GM10266 (cell line): ENCODE measurements around the gene OGG1.

ENCODE experiments used
- DNase-seq: peaks from one replicate; pipeline ENCODE4 v3.0.0; 2012; ENCODE audit errors: extremely low spot score
- TF ChIP-seq, protein P1 (sequence below): IDR thresholded peaks from 2 replicates; pipeline ENCODE4 v1.5.1; 2012; ENCODE audit warnings: mild to moderate bottlenecking, low read depth; ENCODE audit not compliant: control insufficient read depth, insufficient read depth; ENCODE audit errors: missing control alignments

Gene OGG1

DNA sequence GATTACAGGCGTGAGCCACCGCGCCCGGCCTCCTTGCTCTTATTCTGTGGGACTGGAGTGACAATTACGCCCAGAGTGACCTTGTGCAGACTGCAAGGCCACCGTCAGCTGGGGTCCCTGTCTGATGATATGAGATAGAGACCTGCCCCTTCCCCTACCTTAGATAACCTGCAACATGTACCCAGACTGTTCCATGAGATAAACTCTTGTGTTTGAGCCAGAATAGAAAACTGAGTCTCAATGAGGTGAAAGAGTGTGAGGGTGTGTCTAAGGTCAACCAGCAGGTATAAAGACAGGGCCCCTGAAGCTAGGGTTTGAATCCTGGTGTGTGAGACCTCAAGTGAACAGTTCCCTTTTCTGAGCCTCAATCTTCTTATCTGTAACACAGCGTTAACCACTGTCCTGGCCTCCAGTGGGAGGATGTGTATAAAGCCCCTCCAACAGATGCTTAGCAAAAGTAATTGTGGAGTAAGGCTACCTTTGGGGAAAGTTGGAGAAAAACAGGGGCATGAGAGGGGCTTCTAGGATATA lies 36.5 kb downstream of the OGG1 start:
- TF ChIP-seq, protein P1, sequence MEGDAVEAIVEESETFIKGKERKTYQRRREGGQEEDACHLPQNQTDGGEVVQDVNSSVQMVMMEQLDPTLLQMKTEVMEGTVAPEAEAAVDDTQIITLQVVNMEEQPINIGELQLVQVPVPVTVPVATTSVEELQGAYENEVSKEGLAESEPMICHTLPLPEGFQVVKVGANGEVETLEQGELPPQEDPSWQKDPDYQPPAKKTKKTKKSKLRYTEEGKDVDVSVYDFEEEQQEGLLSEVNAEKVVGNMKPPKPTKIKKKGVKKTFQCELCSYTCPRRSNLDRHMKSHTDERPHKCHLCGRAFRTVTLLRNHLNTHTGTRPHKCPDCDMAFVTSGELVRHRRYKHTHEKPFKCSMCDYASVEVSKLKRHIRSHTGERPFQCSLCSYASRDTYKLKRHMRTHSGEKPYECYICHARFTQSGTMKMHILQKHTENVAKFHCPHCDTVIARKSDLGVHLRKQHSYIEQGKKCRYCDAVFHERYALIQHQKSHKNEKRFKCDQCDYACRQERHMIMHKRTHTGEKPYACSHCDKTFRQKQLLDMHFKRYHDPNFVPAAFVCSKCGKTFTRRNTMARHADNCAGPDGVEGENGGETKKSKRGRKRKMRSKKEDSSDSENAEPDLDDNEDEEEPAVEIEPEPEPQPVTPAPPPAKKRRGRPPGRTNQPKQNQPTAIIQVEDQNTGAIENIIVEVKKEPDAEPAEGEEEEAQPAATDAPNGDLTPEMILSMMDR = no peak
- DNase-seq = no peak

DNA sequence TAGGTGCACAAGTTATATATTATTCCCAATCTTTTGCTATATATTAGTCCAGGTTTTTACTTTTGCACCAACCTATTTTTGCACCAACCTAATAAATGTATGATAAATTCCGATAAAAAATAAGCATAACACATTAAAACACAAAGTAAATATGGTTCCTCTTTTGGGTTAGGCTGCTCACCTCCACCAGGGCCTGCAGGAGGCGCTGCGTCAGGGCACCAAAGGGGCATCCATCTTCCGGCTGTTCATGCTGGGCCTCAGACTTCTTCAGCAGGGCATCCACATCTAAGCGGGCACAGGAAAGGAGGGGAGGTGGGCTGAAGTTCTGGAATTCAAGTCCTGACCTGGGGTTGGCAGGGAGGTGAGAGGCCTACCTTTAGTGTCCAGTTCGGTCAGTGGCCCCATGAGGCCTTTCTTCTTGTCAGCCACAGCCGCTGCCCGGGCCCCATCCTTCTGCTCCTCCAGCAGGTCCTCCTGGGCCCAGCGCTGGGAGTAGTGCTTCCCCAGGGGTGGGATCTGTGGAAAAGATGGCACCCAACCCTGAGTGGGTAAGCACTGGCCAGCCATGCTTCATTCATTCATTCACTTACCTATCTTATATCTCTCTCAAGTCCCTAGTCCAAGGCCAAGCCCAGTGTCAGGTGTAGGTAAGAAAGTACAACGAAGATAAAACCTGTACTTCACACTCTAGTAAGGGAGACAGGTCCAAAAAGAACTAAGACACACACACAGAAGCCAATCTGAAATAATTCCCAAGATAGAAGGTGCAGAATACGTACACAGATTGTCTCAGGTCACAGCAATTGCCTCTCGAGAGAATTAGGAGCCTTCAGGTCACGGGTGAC lies 37.3 kb downstream of the OGG1 start:
- TF ChIP-seq, protein P1 = peak; percentile 36
- no peak for DNase-seq

DNA sequence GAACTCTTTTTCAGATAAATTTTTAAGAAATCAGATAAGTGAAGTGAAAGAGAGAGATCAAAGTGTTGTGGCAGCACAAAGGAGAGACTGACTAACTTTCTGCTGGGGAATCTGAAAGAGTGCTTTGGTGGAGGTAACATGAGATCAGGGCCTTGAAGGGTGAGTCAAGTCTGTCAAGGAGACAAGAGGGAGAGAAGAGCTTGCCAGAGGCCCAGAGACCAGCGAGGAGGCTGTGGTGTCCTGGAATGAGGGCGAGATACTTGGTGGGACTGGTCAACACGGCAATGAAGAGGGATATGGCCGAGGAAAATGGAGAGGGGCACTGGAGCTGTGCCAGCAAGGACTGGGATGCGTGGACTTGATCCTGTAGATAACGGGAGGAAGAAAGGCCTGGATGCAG lies 38.0 kb downstream of the OGG1 start:
- TF ChIP-seq, protein P1 = no peak
- no peak for DNase-seq

DNA sequence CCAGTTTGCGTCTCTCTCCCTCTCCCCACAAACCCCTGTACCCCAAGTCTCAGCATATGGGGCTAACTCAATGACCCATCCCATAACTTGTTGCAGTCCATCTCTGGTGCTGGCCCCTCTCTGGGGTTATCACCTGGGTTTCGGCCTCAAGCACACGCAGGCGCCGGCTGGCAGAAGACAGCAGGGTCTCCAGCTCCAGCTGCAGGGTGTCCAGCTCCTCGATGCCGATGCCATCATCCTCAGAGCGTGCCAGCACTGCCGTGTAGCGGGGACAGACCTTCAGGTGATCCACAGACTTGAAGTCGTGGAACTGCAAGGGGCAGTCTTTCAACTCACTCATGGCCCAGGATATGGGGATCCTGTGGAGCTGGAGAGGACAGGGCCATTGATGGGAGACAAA lies 41.4 kb downstream of the OGG1 start:
- TF ChIP-seq, protein P1 = no peak
- DNase-seq = no peak

DNA sequence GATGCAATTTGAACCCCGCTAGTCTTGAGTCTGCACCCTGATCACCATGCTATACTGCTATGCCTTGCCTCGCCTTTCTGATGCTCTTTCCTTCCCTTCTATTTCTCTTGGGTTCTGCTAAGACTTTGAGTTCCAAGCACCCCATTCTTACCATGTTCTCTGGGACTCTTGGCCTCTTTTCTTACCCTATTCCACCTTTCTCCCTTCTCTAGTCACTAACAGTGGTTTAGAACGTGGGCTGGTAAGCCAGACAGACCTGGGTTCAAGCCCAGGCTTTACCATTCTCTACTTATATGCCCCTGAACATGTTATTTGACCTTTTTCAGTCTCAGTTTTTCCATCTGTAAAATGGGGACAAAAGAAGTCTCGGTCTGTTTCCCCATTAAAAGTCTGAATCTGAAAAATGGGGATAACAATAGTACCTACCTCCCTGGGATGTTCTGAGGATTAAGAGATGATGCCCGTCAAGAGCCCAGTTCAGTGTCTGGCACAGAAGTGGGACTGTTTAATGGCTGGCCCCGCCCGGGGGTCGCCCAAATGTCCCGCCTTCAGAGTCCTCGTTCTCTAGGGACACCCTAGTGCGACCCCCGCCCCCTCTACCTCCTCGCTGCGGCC lies 42.1 kb downstream of the OGG1 start:
- TF ChIP-seq, protein P1 = no peak
- no peak for DNase-seq

DNA sequence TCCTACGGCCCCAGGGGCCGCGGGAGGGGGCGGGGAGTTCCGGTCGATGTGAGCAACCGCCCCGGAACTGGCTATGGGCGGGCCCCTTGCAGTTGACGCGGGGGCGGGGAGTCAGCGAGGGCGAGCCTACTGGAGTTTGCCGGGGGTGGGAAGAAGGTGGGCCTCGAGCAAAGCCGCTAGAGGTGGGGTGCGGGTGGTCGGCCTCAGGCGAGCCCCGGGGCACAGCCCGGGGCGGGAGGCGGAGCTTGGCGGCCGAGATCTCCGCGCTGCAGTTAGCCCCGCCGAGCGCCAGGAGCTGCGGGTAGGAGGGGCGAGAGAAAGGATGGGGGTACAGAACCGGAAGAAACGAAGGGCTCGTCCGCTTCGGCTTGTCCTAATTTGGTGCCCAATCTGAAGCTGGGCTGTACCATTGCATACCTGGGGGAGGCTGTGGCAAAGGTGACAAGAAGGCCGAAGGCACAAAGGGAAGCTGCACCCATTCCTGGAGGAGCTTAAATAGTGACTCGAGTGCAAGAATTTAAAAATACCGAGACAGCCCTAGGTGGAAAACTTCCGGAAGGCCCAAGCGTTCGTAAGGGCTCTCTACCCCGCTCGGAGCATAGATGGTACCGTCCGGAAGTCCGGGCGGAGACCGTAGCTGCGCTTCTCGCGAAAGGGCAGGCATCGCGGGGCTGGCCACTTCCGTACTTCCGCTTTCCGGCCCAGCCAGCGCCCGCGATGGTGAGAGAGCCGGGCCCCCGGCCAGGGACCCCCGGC lies 42.8 kb downstream of the OGG1 start, which contains the start of the genes ARPC4 and TADA3:
TSS of gene ARPC4 (plus strand) at position 678 of the 756 bp plus-strand sequence. CDS start at position 718, 40 bp downstream.
TSS of gene TADA3 (minus strand) at position 69 of the 756 bp plus-strand sequence. CDS start 1,007 bp downstream, outside the sequence.
- TF ChIP-seq, protein P1 = no peak
- peak; percentile 93 for DNase-seq
